Naive B cell (primary cell): ENCODE results near the gene RNF2. TPM values are rescaled to one million over a fixed set of nuclear protein-coding genes. Genes with fewer than 3 reads are reported as not detected.
"Not testable (repeated sequence)": the region's sequence is repeated elsewhere in the genome, so short reads cannot be mapped to it uniquely, and the experiment has no call there.

Source experiments
- ATAC-seq, 2 donors: fragments of 150-1000 bp; cut with Tn5 transposase; 2 replicates each; pipeline ENCODE4 v1.10.0; 2021; ENCODE audit warnings: low read depth in 2 of 2, mild to moderate bottlenecking in 2 of 2, moderate library complexity in 2 of 2
- DNase-seq: peaks from one replicate; pipeline ENCODE4 v3.0.0; 2022
- H3K27ac Mint-ChIP-seq, 6 donors: one replicate each; pipeline ENCODE4 v1.8.0; 2020 to 2022; ENCODE audit warnings: mild to moderate bottlenecking in 6 of 6, mixed read lengths in 6 of 6, moderate library complexity in 5 of 6, inconsistent platforms in 2 of 6
- H3K27me3 Mint-ChIP-seq, 3 donors: one replicate each; pipeline ENCODE4 v1.8.0; 2021 to 2022; ENCODE audit warnings: mixed read lengths in 3 of 3, mild to moderate bottlenecking in 1 of 3
- H3K36me3 Mint-ChIP-seq, 2 donors: one replicate each; pipeline ENCODE4 v1.8.0; 2020 to 2022; ENCODE audit warnings: mixed read lengths in 2 of 2, inconsistent platforms in 1 of 2, mild to moderate bottlenecking in 1 of 2
- H3K4me1 Mint-ChIP-seq, 3 donors: one replicate each; pipeline ENCODE4 v1.8.0; 2020 to 2022; ENCODE audit warnings: mixed read lengths in 3 of 3, inconsistent platforms in 1 of 3, mild to moderate bottlenecking in 1 of 3, moderate library complexity in 1 of 3
- H3K4me3 Mint-ChIP-seq, 8 donors: one replicate each; pipeline ENCODE4 v1.8.0; 2020 to 2022; ENCODE audit warnings: mild to moderate bottlenecking in 8 of 8, mixed read lengths in 8 of 8, moderate library complexity in 8 of 8, inconsistent platforms in 2 of 8
- H3K9me3 Mint-ChIP-seq, 7 donors: one replicate each; pipeline ENCODE4 v1.8.0; 2020 to 2022; ENCODE audit warnings: mixed read lengths in 7 of 7, mild to moderate bottlenecking in 5 of 7, inconsistent platforms in 2 of 7, moderate library complexity in 1 of 7
- polyA plus RNA-seq, 6 donors: library from polyadenylated mRNA; unstranded; fragments of 300-500 nt; fragmentation: Illumina TruSeq; gene quantifications; one replicate each; pipeline ENCODE4 v1.2.3, GENCODE V29; 2021; ENCODE audit warnings: low read depth in 6 of 6

The RNF2 gene
- polyA plus RNA-seq, 6 donors from 2014 or later = 9.5 to 42.4 (median 27.0) TPM

- Mint-ChIP-seq H3K4me3 (peak overlapping the region in 2 of 8 donors; percentile 12 to 60), H3K27me3 (no peaks in the 10 kb centered on the region), H3K4me1 (peaks cover 54 to 62% (median 61%) of the 10 kb centered on the region in 3 donors), H3K36me3 (no peaks in the 10 kb centered on the region), H3K27ac (peak overlapping the region in 1 of 6 donors; percentile 49), H3K9me3 (no peaks in the 10 kb centered on the region)
- DNase-seq (no peak), ATAC-seq (no peak)
These were observed 13.5 kb downstream of the RNF2 start for GRCh38 chr1:185058876-185059275.

- peak; percentile 37 to 39 for ATAC-seq
- Mint-ChIP-seq H3K4me1 (peaks cover 54 to 69% (median 64%) of the 10 kb centered on the region in 3 donors), H3K9me3 (no peaks in the 10 kb centered on the region), H3K27me3 (no peaks in the 10 kb centered on the region), H3K4me3 (peak overlapping the region in 2 of 8 donors; percentile 7 to 30), H3K27ac (peak overlapping the region; percentile 8 to 76 (median 28)), H3K36me3 (no peaks in the 10 kb centered on the region)
- DNase-seq = no peak
These were observed 14.7 kb downstream of the RNF2 start for GRCh38 chr1:185059950-185060571.

DNA sequence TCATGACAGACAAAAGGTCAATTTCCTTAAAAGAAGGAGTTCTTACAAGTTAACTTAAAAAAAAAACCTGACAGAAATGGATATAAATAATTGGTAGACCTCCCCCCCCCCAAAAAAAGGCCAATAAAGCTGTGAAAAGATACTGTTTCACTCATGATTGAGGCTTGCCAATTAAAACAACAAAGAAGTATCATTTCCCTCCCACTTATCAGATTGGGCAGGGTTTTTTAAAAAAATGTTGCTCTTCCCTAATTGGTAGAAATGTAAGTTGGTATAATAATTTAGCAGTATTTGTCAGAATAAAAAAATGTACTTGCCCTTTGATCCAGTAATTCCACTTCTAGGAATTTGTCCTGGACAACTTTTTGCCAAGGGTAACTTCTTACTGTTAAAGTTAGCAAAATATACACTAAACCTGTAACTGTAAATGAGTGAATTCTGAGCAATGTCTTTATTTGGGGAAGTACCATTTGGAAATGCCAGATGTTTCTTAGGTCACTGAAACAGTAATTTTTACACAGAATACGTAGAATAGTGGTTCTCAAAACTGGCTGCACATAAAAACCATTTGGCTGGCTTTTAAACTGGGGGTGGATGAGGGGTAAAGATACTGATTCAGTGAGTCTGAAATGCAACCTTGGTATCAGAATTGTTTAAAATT, 17.5 kb downstream of the RNF2 start:
- ATAC-seq (peak; percentile 71 to 79), DNase-seq (no peak)
- Mint-ChIP-seq H3K27me3 (no peaks in the 10 kb centered on the region), H3K27ac (peak overlapping the region in 3 of 6 donors; percentile 0 to 91 (median 19)), H3K4me1 (peaks cover 65 to 80% (median 76%) of the 10 kb centered on the region in 3 donors), H3K4me3 (no peak overlapping the region), H3K9me3 (peaks cover 0 to 4% (median 0%) of the 10 kb centered on the region in 7 donors), H3K36me3 (peaks cover 5 to 12% of the 10 kb centered on the region in 2 donors)

GRCh38 chr1:185063719-185064118, 18.4 kb downstream of the RNF2 start:
- H3K4me1 Mint-ChIP-seq = peaks cover 62 to 79% (median 72%) of the 10 kb centered on the region in 3 donors
- H3K4me3 Mint-ChIP-seq = peak overlapping the region in 1 of 8 donors; percentile 22
- H3K27ac Mint-ChIP-seq = peak overlapping the region in 1 of 6 donors; percentile 43
- H3K27me3 Mint-ChIP-seq = no peaks in the 10 kb centered on the region
- ATAC-seq (no peak), DNase-seq (no peak)
- peaks cover 5 to 12% of the 10 kb centered on the region in 2 donors for H3K36me3 Mint-ChIP-seq
- H3K9me3 Mint-ChIP-seq = peaks cover 0 to 4% (median 0%) of the 10 kb centered on the region in 7 donors

- H3K4me3 Mint-ChIP-seq, H3K27me3 Mint-ChIP-seq, ATAC-seq, H3K9me3 Mint-ChIP-seq, DNase-seq: not testable (repeated sequence)
- Mint-ChIP-seq H3K27ac (peak overlapping the region in 2 of 6 donors; percentile 37 to 47), H3K4me1 (peaks cover 54 to 71% (median 64%) of the 10 kb centered on the region in 3 donors), H3K36me3 (peaks cover 5 to 12% of the 10 kb centered on the region in 2 donors)
These were observed 19.6 kb downstream of the RNF2 start for GRCh38 chr1:185065006-185065405.

DNA sequence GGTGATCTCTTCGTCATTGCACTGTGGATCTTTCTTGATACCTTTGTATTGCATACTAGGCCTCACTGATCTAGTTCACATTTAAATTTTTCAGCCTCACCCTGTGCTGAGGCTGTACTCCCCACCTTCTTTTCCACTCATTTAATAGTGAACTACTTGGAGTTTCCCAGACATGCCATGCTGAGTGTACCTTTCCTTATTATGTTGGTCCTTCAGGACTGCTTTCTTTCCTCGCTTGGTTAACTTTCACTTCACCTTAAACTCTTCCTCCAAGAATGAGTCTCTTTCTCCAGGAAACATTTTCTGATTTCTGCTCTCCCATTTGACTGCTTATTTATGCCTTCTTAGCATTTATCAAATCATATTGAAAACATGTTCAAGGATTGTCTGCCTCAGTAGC, 20.8 kb downstream of the RNF2 start:
- DNase-seq = no peak
- Mint-ChIP-seq H3K27ac (peak overlapping the region in 2 of 6 donors; percentile 10 to 34), H3K9me3 (peaks cover 0 to 4% (median 0%) of the 10 kb centered on the region in 7 donors), H3K4me1 (peaks cover 48 to 63% (median 56%) of the 10 kb centered on the region in 3 donors), H3K4me3 (no peak overlapping the region), H3K27me3 (no peaks in the 10 kb centered on the region), H3K36me3 (peaks cover 5 to 12% of the 10 kb centered on the region in 2 donors)
- no peak for ATAC-seq

GRCh38 chr1:185068341-185068740, 23.0 kb downstream of the RNF2 start:
- Mint-ChIP-seq H3K4me1 (peaks cover 41 to 65% (median 52%) of the 10 kb centered on the region in 3 donors), H3K27ac (peak overlapping the region in 1 of 6 donors; percentile 16), H3K27me3 (no peaks in the 10 kb centered on the region), H3K36me3 (peaks cover 5 to 12% of the 10 kb centered on the region in 2 donors), H3K9me3 (peaks cover 0 to 4% (median 0%) of the 10 kb centered on the region in 7 donors), H3K4me3 (no peak overlapping the region)
- ATAC-seq (no peak), DNase-seq (no peak)

- DNase-seq (no peak), ATAC-seq (no peak)
- peaks cover 5 to 12% of the 10 kb centered on the region in 2 donors for H3K36me3 Mint-ChIP-seq
- peaks cover 40 to 72% (median 49%) of the 10 kb centered on the region in 3 donors for H3K4me1 Mint-ChIP-seq
- H3K27ac Mint-ChIP-seq = peak overlapping the region in 1 of 6 donors; percentile 45
- H3K27me3 Mint-ChIP-seq = no peaks in the 10 kb centered on the region
- H3K4me3 Mint-ChIP-seq = no peak overlapping the region
- H3K9me3 Mint-ChIP-seq = peaks cover 0 to 4% (median 0%) of the 10 kb centered on the region in 7 donors
These were observed 23.9 kb downstream of the RNF2 start for GRCh38 chr1:185069202-185069772.

GRCh38 chr1:185070051-185070450, 24.7 kb downstream of the RNF2 start:
- Mint-ChIP-seq H3K27me3 (no peaks in the 10 kb centered on the region), H3K4me3 (no peak overlapping the region), H3K36me3 (peaks cover 5 to 12% of the 10 kb centered on the region in 2 donors), H3K27ac (no peak overlapping the region), H3K4me1 (peaks cover 44 to 77% (median 51%) of the 10 kb centered on the region in 3 donors), H3K9me3 (peaks cover 0 to 4% (median 0%) of the 10 kb centered on the region in 7 donors)
- ATAC-seq = no peak
- DNase-seq = no peak

DNA sequence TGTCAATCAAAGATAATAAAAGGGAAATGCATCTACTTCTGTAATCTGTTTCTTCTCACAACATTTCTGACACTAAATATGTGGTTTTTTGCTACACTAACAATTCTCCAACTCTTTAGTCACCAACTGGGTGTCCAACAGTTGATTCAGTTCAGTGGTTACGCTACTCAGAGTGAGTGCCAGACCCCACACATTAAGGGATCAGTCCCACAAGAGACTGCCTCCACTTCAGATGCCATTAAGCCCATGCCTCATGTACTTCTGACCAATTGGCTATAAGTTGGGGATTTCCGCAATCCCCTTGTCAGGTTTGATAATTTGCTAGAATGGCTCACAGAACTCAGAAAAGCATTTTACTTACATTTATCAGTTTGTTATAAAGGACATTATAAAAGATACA, 28.4 kb downstream of the RNF2 start:
- Mint-ChIP-seq H3K9me3 (no peaks in the 10 kb centered on the region), H3K27ac (no peak overlapping the region), H3K4me1 (peaks cover 39 to 69% (median 55%) of the 10 kb centered on the region in 3 donors), H3K36me3 (peaks cover 0 to 5% of the 10 kb centered on the region in 2 donors), H3K4me3 (no peak overlapping the region), H3K27me3 (no peaks in the 10 kb centered on the region)
- ATAC-seq (no peak), DNase-seq (no peak)

GRCh38 chr1:185074307-185074706, 28.9 kb downstream of the RNF2 start:
- Mint-ChIP-seq H3K27me3 (no peaks in the 10 kb centered on the region), H3K4me3 (peak overlapping the region in 1 of 8 donors; percentile 17), H3K9me3 (no peaks in the 10 kb centered on the region), H3K36me3 (peaks cover 0 to 5% of the 10 kb centered on the region in 2 donors), H3K27ac (no peak overlapping the region), H3K4me1 (peaks cover 39 to 69% (median 55%) of the 10 kb centered on the region in 3 donors)
- ATAC-seq = no peak
- no peak for DNase-seq

DNA sequence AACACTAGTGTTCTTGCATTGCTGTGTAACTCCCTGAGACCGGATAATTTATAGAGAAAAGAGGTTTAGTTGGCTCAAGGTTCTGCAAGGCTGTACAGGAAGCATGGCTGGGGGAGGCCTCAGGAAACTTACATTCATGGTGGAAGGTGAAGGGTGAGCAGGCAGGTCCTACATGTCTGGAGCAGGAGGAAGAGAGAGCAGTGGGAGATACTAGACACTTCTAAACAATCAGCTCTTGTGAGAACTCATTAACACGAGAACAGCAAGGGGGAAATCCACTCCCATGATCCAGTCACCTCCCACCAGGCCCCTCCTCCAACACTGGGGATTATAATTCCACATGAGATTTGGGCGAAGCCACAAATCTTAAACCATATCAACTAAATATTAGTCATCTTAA, 30.1 kb downstream of the RNF2 start:
- H3K4me1 Mint-ChIP-seq = peaks cover 46 to 76% (median 55%) of the 10 kb centered on the region in 3 donors
- no peaks in the 10 kb centered on the region for H3K9me3 Mint-ChIP-seq
- H3K4me3 Mint-ChIP-seq = no peak overlapping the region
- H3K27ac Mint-ChIP-seq = peak overlapping the region in 1 of 6 donors; percentile 60
- DNase-seq (no peak), ATAC-seq (no peak)
- no peaks in the 10 kb centered on the region for H3K27me3 Mint-ChIP-seq
- H3K36me3 Mint-ChIP-seq = peaks cover 0 to 5% of the 10 kb centered on the region in 2 donors

DNA sequence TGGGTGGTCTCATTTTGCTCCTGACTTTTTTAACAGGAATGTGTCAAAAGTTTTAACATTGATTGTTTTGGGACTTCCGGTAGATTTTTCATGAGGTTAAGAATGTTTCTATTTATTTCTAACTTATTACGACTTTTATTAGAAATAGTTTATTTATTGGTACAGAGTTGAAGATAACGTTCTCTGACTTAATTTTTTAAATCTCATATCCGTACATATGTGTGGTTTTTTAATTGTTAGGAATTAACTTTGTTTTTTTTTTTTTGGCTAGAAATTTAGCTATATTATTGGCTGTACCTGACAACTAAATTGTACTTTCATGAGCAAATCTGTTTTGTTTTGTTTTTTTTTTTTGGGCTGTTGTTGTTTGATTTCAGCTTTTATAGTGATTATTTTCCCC, 32.0 kb downstream of the RNF2 start:
- no peak for DNase-seq
- Mint-ChIP-seq H3K27ac (peak overlapping the region in 2 of 6 donors; percentile 33 to 38), H3K4me1 (peaks cover 36 to 69% (median 45%) of the 10 kb centered on the region in 3 donors), H3K4me3 (no peak overlapping the region), H3K27me3 (no peaks in the 10 kb centered on the region), H3K9me3 (no peaks in the 10 kb centered on the region), H3K36me3 (peaks cover 0 to 5% of the 10 kb centered on the region in 2 donors)
- ATAC-seq = no peak
